H1 (cell line): ENCODE data around the gene ZNF318. TPM values are rescaled to one million over a fixed set of nuclear protein-coding genes. Genes with fewer than 3 reads are reported as not detected.

Experiments used
- CTCF ChIA-PET: fragments of 300-600 bp; sonication (Branson Sonifier 250); formaldehyde crosslinking; loops from one replicate; lab custom pipeline; 2021; ENCODE audit not compliant: partially characterized antibody; lab: Charles Lee
- POLR2A ChIA-PET: fragments of 300-600 bp; sonication (Branson Sonifier 250); formaldehyde crosslinking; loops from one replicate; lab custom pipeline; 2021; ENCODE audit warnings: inconsistent platforms; ENCODE audit not compliant: partially characterized antibody; lab: Charles Lee
- DNase-seq, 2 experiments: peaks; one replicate each; pipeline versions ENCODE4 v3.0.0 to v3.0.0-alpha.2; 2010 to 2022; ENCODE audit warnings: low spot score in 2 of 2, low read depth in 1 of 2, mixed read lengths in 1 of 2
- FAIRE-seq: peaks from 2 replicates; lab custom pipeline; 2011; peaks lifted over from hg19 to GRCh38; lab: Jason Lieb, UNC
- H2AFZ ChIP-seq: 2 replicates; pipeline ENCODE4 v1.8.1; 2012; ENCODE audit warnings: low read length, inconsistent platforms
- H2AK5ac ChIP-seq: 2 replicates; pipeline ENCODE4 v1.6.1; 2013; ENCODE audit warnings: low read depth, low read length
- H2BK120ac ChIP-seq: replicated peaks from 2 replicates; pipeline ENCODE3; 2013; ENCODE audit warnings: low read depth, low read length, inconsistent platforms
- H2BK12ac ChIP-seq: 2 replicates; pipeline ENCODE4 v1.6.1; 2013; ENCODE audit warnings: low read depth, low read length
- H2BK15ac ChIP-seq: 2 replicates; pipeline ENCODE4 v1.6.1; 2013; ENCODE audit warnings: low read length
- H2BK20ac ChIP-seq: 2 replicates; pipeline ENCODE4 v1.6.1; 2013; ENCODE audit warnings: low read length
- H2BK5ac ChIP-seq: 2 replicates; pipeline ENCODE4 v1.6.1; 2013; ENCODE audit warnings: low read depth, low read length
- H3K14ac ChIP-seq: 2 replicates; pipeline ENCODE4 v1.6.1; 2013; ENCODE audit warnings: inconsistent platforms; ENCODE audit not compliant: insufficient read length
- H3K18ac ChIP-seq: 2 replicates; pipeline ENCODE4 v1.6.1; 2013; ENCODE audit warnings: low read length; ENCODE audit errors: extremely low read depth
- H3K23ac ChIP-seq: 2 replicates; pipeline ENCODE4 v1.6.1; 2013; ENCODE audit warnings: inconsistent platforms; ENCODE audit not compliant: insufficient read length
- H3K23me2 ChIP-seq: 2 replicates; pipeline ENCODE4 v1.6.1; 2013; ENCODE audit warnings: low read depth, low read length
- H3K27ac ChIP-seq: 2 replicates; pipeline ENCODE4 v1.6.1; 2011; ENCODE audit warnings: low read depth, low read length, inconsistent platforms
- H3K27me3 ChIP-seq, 4 experiments: replicated peaks in 1 of 4; 1 replicate in 1 of 4; 2 replicates in 3 of 4; pipeline versions ENCODE4 v1.6.1 to v1.8.1; 2011 to 2013; ENCODE audit warnings: low read length in 3 of 4, mild to moderate bottlenecking in 3 of 4, inconsistent platforms in 2 of 4, mixed read lengths in 2 of 4, moderate library complexity in 1 of 4; ENCODE audit not compliant: control insufficient read depth in 3 of 4, insufficient read depth in 3 of 4; ENCODE audit errors: extremely low read depth in 1 of 4
- H3K36me3 ChIP-seq, 4 experiments: 2 replicates each; pipeline versions ENCODE4 v1.6.1 to v1.8.1; 2011 to 2013; ENCODE audit warnings: mild to moderate bottlenecking in 4 of 4, low read length in 3 of 4, moderate library complexity in 2 of 4, control low read depth in 1 of 4, inconsistent platforms in 1 of 4; ENCODE audit not compliant: insufficient read depth in 4 of 4, control insufficient read depth in 2 of 4
- H3K4ac ChIP-seq: replicated peaks from 2 replicates; pipeline ENCODE3; 2013; ENCODE audit warnings: low read length, low read depth, mixed read lengths, inconsistent platforms; ENCODE audit not compliant: insufficient read length
- H3K4me1 ChIP-seq, 4 experiments: replicated peaks in 1 of 4; 1 replicate in 1 of 4; 2 replicates in 3 of 4; pipeline versions ENCODE4 v1.6.1 to v1.8.1; 2011 to 2013; ENCODE audit warnings: low read length in 3 of 4, inconsistent platforms in 2 of 4, mixed read lengths in 1 of 4; ENCODE audit not compliant: insufficient read depth in 4 of 4, control insufficient read depth in 3 of 4
- H3K4me2 ChIP-seq, 2 experiments: 2 replicates each; pipeline versions ENCODE4 v1.6.1 to v1.8.1; 2011 to 2013; ENCODE audit warnings: low read depth in 2 of 2, low read length in 2 of 2, control low read depth in 1 of 2, inconsistent platforms in 1 of 2, mild to moderate bottlenecking in 1 of 2; ENCODE audit not compliant: insufficient read depth in 1 of 2
- H3K4me3 ChIP-seq, 4 experiments: fragments of 200-600, 300-600 bp in 1 of 4; sonication (generic), shearing (Covaris generic), sonication (Bioruptor Twin) in 1 of 4; 2 replicates each; pipeline versions ENCODE4 v1.5.1 to v1.8.1; 2011 to 2016; ENCODE audit warnings: low read length in 4 of 4, low read depth in 3 of 4, control low read depth in 2 of 4, inconsistent platforms in 2 of 4, mild to moderate bottlenecking in 2 of 4, mixed read lengths in 1 of 4, moderate library complexity in 1 of 4; ENCODE audit not compliant: insufficient read depth in 2 of 4; ENCODE audit errors: extremely low read depth in 1 of 4
- H3K56ac ChIP-seq: replicated peaks from 2 replicates; pipeline ENCODE3; 2013; ENCODE audit warnings: low read depth, mild to moderate bottlenecking, mixed read lengths, low read length, inconsistent platforms; ENCODE audit not compliant: insufficient read length
- H3K79me1 ChIP-seq: 2 replicates; pipeline ENCODE4 v1.6.1; 2013; ENCODE audit warnings: low read depth, low read length, control low read depth
- H3K79me2 ChIP-seq, 2 experiments: 2 replicates each; pipeline versions ENCODE4 v1.6.1 to v1.8.1; 2012 to 2013; ENCODE audit warnings: low read length in 2 of 2, mild to moderate bottlenecking in 2 of 2, inconsistent platforms in 1 of 2; ENCODE audit not compliant: insufficient read depth in 2 of 2, control insufficient read depth in 1 of 2
- H3K9ac ChIP-seq, 4 experiments: replicated peaks in 1 of 4; 1 replicate in 1 of 4; 2 replicates in 3 of 4; pipeline versions ENCODE4 v1.6.1 to v1.8.1; 2011 to 2013; ENCODE audit warnings: low read depth in 3 of 4, low read length in 3 of 4, control low read depth in 2 of 4, mild to moderate bottlenecking in 2 of 4, moderate library complexity in 2 of 4, inconsistent platforms in 1 of 4; ENCODE audit errors: extremely low read depth in 1 of 4
- H3K9me3 ChIP-seq, 2 experiments: 2 replicates each; pipeline versions ENCODE4 v1.6.1 to v1.8.1; 2012 to 2013; ENCODE audit warnings: mild to moderate bottlenecking in 2 of 2, moderate library complexity in 2 of 2, control low read depth in 1 of 2, inconsistent platforms in 1 of 2, low read depth in 1 of 2, low read length in 1 of 2, mixed read lengths in 1 of 2; ENCODE audit not compliant: insufficient read depth in 2 of 2
- H4K20me1 ChIP-seq, 2 experiments: replicated peaks in 1 of 2; 2 replicates each; pipeline versions ENCODE3 to v1.8.1; 2011 to 2013; ENCODE audit warnings: inconsistent platforms in 2 of 2, low read length in 2 of 2, mild to moderate bottlenecking in 1 of 2; ENCODE audit not compliant: insufficient read depth in 2 of 2, control insufficient read depth in 1 of 2
- H4K5ac ChIP-seq: 2 replicates; pipeline ENCODE4 v1.6.1; 2013; ENCODE audit warnings: low read length, low read depth, mixed read lengths, inconsistent platforms; ENCODE audit not compliant: insufficient read length
- H4K8ac ChIP-seq: 2 replicates; pipeline ENCODE4 v1.8.0; 2013; ENCODE audit warnings: mild to moderate bottlenecking, moderate library complexity, low read length, inconsistent platforms; ENCODE audit not compliant: insufficient read depth; ENCODE audit errors: extremely low read depth
- H4K91ac ChIP-seq: replicated peaks from 2 replicates; pipeline ENCODE3; 2013; ENCODE audit warnings: low read length, mixed read lengths, inconsistent platforms; ENCODE audit not compliant: insufficient read length
- HDAC6 ChIP-seq: IDR thresholded peaks from one replicate; pipeline ENCODE4 v1.7.1; 2012; ENCODE audit warnings: low read depth, mild to moderate bottlenecking, inconsistent platforms, low read length, moderate library complexity
- SP4 ChIP-seq: IDR thresholded peaks from 2 replicates; pipeline ENCODE4 v1.6.1; 2012; ENCODE audit warnings: low read length, inconsistent platforms
- WGBS, 2 experiments: shearing (Covaris generic) in 1 of 2; methylation state at CpG; one replicate each; pipeline versions ENCODE4 v1.1.6 to v1.1.7; 2013 to 2015; ENCODE audit warnings: low lambda C conversion rate in 2 of 2, mixed read lengths in 2 of 2, inconsistent platforms in 1 of 2, low coverage in 1 of 2, missing lambda C conversion rate in 1 of 2; ENCODE audit not compliant: insufficient replicate concordance in 2 of 2, insufficient coverage in 1 of 2, insufficient read length in 1 of 2; ENCODE audit errors: extremely low coverage in 1 of 2, missing lambda C conversion rate in 1 of 2; 5-methylcytosine and 5-hydroxymethylcytosine counted together
- polyA plus RNA-seq, 7 experiments: library from polyadenylated mRNA; depleted of rRNA in 3 of 7; stranded (reverse) in 5 of 7; unstranded in 2 of 7; fragments of >200 nt in 5 of 7; fragments of 200-250 nt in 2 of 7; gene quantifications; 1 replicate in 5 of 7; 2 replicates in 1 of 7; 4 replicates in 1 of 7; pipeline versions ENCODE4 v1.2.1 to v1.2.3, GENCODE V29; 2011 to 2013; ENCODE audit warnings: missing spikeins in 2 of 7, mixed read lengths in 2 of 7
- total RNA-seq: library from RNA; stranded (reverse); fragmentation: NEBNext Ultra II Directional; extraction: Animal tissue kit (Norgen Biotek cat#: 25700); gene quantifications from 2 replicates; pipeline ENCODE4 v1.2.1, GENCODE V29; 2021

ZNF318 gene
- total and polyA plus RNA-seq, 2 of the 8 experiments (the other 6 are each of a cell fraction or from before 2014, with no cell fraction given): 10.2 to 22.1 TPM

DNA sequence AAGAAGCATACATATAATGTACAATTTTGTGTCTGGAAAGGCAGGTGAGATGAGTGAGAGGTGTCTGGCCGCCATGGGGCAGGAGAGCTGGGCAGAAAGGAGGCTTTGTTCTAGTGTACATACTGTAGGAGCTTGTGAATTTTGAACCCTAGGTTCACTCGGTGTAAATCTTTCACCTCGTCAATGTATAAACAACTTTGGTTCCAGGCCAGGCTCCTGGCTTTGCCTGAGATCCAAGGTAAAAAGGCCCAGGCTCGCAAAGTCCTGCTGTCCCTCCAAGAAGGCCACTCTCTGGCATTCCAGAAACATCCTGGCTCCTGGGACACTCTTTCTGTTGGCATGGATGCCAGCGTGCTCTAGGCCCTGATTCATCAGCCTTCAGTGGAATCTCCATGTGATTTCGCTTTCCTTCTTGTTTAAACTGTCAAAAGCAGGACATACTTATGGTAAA lies 78.5 kb downstream of the ZNF318 start:
- H3K9me3 ChIP-seq: no peaks in the 10 kb centered on the region
- ChIA-PET POLR2A (interaction anchor here (1.1 kb wide), 1 partner anchor 15 kb away, joined by 3 read pairs; no protein-coding TSS in a partner anchor), CTCF (interaction anchor here (0.6 kb wide), 3 partner anchors 11 to 179 kb away, joined by 3 read pairs; no protein-coding TSS in a partner anchor)
- H4K5ac ChIP-seq: no peak overlapping the region
- peaks cover 0 to 8% of the 10 kb centered on the region in 2 experiments for H4K20me1 ChIP-seq
- H3K4me2 ChIP-seq: no peak overlapping the region
- no peak overlapping the region for H4K8ac ChIP-seq
- no peaks in the 10 kb centered on the region for H3K79me2 ChIP-seq
- no peak overlapping the region for H3K4ac ChIP-seq
- no peak overlapping the region for H2BK20ac ChIP-seq
- no peak overlapping the region for H2BK12ac ChIP-seq
- FAIRE-seq: no peak
- H2AFZ ChIP-seq: no peak overlapping the region
- no peak for DNase-seq
- no peak overlapping the region for H2AK5ac ChIP-seq
- H2BK120ac ChIP-seq: no peak overlapping the region
- no peak overlapping the region for H2BK15ac ChIP-seq
- no peak for TF ChIP-seq SP4
- TF ChIP-seq HDAC6: no peak
- H3K23ac ChIP-seq: no peak overlapping the region
- no peak overlapping the region for H3K27ac ChIP-seq
- no peak overlapping the region for H3K14ac ChIP-seq
- peaks cover 0 to 8% (median 6%) of the 10 kb centered on the region in 4 experiments; a peak in 4 of 7 replicates for H3K4me1 ChIP-seq
- no peak overlapping the region for H3K56ac ChIP-seq
- 85% methylated on average over 6 of the region's 6 CpGs; no CpG with 5 or more reads in 1 of the 2 experiments for WGBS, 2 experiments
- H3K18ac ChIP-seq: no peak overlapping the region
- no peak overlapping the region for H2BK5ac ChIP-seq
- H3K79me1 ChIP-seq: no peaks in the 10 kb centered on the region
- H3K36me3 ChIP-seq: no peaks in the 10 kb centered on the region; a peak in 1 of 8 replicates
- no peak overlapping the region for H3K4me3 ChIP-seq
- peaks cover 12% of the 10 kb centered on the region; the same call in 1 of the 2 replicates for H3K23me2 ChIP-seq
- H3K9ac ChIP-seq: no peak overlapping the region
- no peak overlapping the region for H4K91ac ChIP-seq
- H3K27me3 ChIP-seq: peaks cover 0 to 9% (median 5%) of the 10 kb centered on the region in 4 experiments; a peak in 5 of 7 replicates
